Measurements from ENCODE around the gene RMDN2. TPM values are rescaled to one million over a fixed set of nuclear protein-coding genes. Genes with fewer than 3 reads are reported as not detected.
A peak's percentile ranks its signal among the peaks of the same experiment; 100 is the strongest.
"Not testable (repeated sequence)": the region's sequence is repeated elsewhere in the genome, so short reads cannot be mapped to it uniquely, and the experiment has no call there.

RMDN2 gene
- total RNA-seq, 2 donors from 2014 or later, result 3.9 to 4.9 TPM

GRCh38 chr2:37947306-37947705 lies 22.2 kb downstream of the RMDN2 start:
- Histone ChIP-seq H3K4me3 (ENCODE audit: low read length) (no peak overlapping the region), H3K27ac (ENCODE audit: low read depth, low read length) (no peak overlapping the region), H3K4me1 (ENCODE audit: control insufficient read depth, insufficient read depth, low read length) (no peaks in the 10 kb centered on the region), H3K9ac (ENCODE audit: extremely low read depth, low read length, poor library complexity, severe bottlenecking) (no peak overlapping the region), H3K27me3 (ENCODE audit: control insufficient read depth, insufficient read depth, low read length, poor library complexity, severe bottlenecking) (no peaks in the 10 kb centered on the region), H3K36me3 (ENCODE audit: control insufficient read depth, insufficient read depth, low read length) (no peaks in the 10 kb centered on the region), H3K9me3 (ENCODE audit: control insufficient read depth, low read length) (no peaks in the 10 kb centered on the region)
- Mint-ChIP-seq H3K27ac (no peak overlapping the region), H3K4me3 (no peak overlapping the region), H3K4me1 (no peaks in the 10 kb centered on the region), H3K9me3 (no peaks in the 10 kb centered on the region), H3K36me3 (ENCODE audit: low read depth) (no peaks in the 10 kb centered on the region), H3K27me3 (ENCODE audit: insufficient read depth) (no peaks in the 10 kb centered on the region)
- 100% methylated on average over 1 of the region's 1 CpG for WGBS, 2 experiments (ENCODE audit: insufficient coverage in 1 of 2, insufficient read length in 1 of 2)
- no peak for DNase-seq
- TF ChIP-seq CTCF (conservative IDR thresholded peaks at IDR 0.05), result no peak

- not testable (repeated sequence) for H3K36me3 ChIP-seq (ENCODE audit: control insufficient read depth, insufficient read depth, low read length); H3K4me3 ChIP-seq (ENCODE audit: low read length); H3K27me3 ChIP-seq (ENCODE audit: control insufficient read depth, insufficient read depth, low read length, poor library complexity, severe bottlenecking); H3K27me3 Mint-ChIP-seq (ENCODE audit: insufficient read depth); H3K27ac ChIP-seq (ENCODE audit: low read depth, low read length); H3K4me1 Mint-ChIP-seq; H3K9ac ChIP-seq (ENCODE audit: extremely low read depth, low read length, poor library complexity, severe bottlenecking); H3K4me3 Mint-ChIP-seq; H3K9me3 ChIP-seq (ENCODE audit: control insufficient read depth, low read length); H3K4me1 ChIP-seq (ENCODE audit: control insufficient read depth, insufficient read depth, low read length)
- peak; percentile 60 for DNase-seq
- peaks cover 53% of the 10 kb centered on the region for H3K9me3 Mint-ChIP-seq
- H3K27ac Mint-ChIP-seq, result peak overlapping the region; percentile 15
- H3K36me3 Mint-ChIP-seq (ENCODE audit: low read depth), result peaks cover 19% of the 10 kb centered on the region
- 78 to 87% methylated on average over 5 to 7 of the region's 7 CpGs for WGBS, 2 experiments (ENCODE audit: insufficient coverage in 1 of 2, insufficient read length in 1 of 2)
Observed at GRCh38 chr2:37962018-37962739, 37.1 kb downstream of the RMDN2 start.

GRCh38 chr2:37962740-37963121 lies 37.6 kb downstream of the RMDN2 start:
- H3K4me3 Mint-ChIP-seq; H3K4me1 Mint-ChIP-seq; H3K27ac Mint-ChIP-seq; H3K9me3 ChIP-seq (ENCODE audit: control insufficient read depth, low read length); H3K27me3 ChIP-seq (ENCODE audit: control insufficient read depth, insufficient read depth, low read length, poor library complexity, severe bottlenecking); H3K9ac ChIP-seq (ENCODE audit: extremely low read depth, low read length, poor library complexity, severe bottlenecking); H3K36me3 ChIP-seq (ENCODE audit: control insufficient read depth, insufficient read depth, low read length); H3K4me1 ChIP-seq (ENCODE audit: control insufficient read depth, insufficient read depth, low read length); H3K27me3 Mint-ChIP-seq (ENCODE audit: insufficient read depth); H3K27ac ChIP-seq (ENCODE audit: low read depth, low read length); DNase-seq; H3K4me3 ChIP-seq (ENCODE audit: low read length): not testable (repeated sequence)
- Mint-ChIP-seq H3K9me3 (peaks cover 47% of the 10 kb centered on the region), H3K36me3 (ENCODE audit: low read depth) (peaks cover 16% of the 10 kb centered on the region)
- 81 to 85% methylated on average over 7 to 9 of the region's 9 CpGs for WGBS, 2 experiments (ENCODE audit: insufficient coverage in 1 of 2, insufficient read length in 1 of 2)

GRCh38 chr2:37963901-37964300 lies 38.8 kb downstream of the RMDN2 start:
- H3K36me3 Mint-ChIP-seq (ENCODE audit: low read depth), result peaks cover 16% of the 10 kb centered on the region
- H3K27ac ChIP-seq (ENCODE audit: low read depth, low read length); H3K27me3 ChIP-seq (ENCODE audit: control insufficient read depth, insufficient read depth, low read length, poor library complexity, severe bottlenecking); H3K9me3 ChIP-seq (ENCODE audit: control insufficient read depth, low read length); H3K9ac ChIP-seq (ENCODE audit: extremely low read depth, low read length, poor library complexity, severe bottlenecking); DNase-seq; H3K27ac Mint-ChIP-seq; H3K36me3 ChIP-seq (ENCODE audit: control insufficient read depth, insufficient read depth, low read length); H3K4me3 Mint-ChIP-seq; H3K4me3 ChIP-seq (ENCODE audit: low read length); H3K27me3 Mint-ChIP-seq (ENCODE audit: insufficient read depth); H3K4me1 ChIP-seq (ENCODE audit: control insufficient read depth, insufficient read depth, low read length); H3K4me1 Mint-ChIP-seq: not testable (repeated sequence)
- 95 to 100% methylated on average over 11 to 29 of the region's 33 CpGs for WGBS, 2 experiments (ENCODE audit: insufficient coverage in 1 of 2, insufficient read length in 1 of 2)
- H3K9me3 Mint-ChIP-seq, result peaks cover 36% of the 10 kb centered on the region
